BE2C (cell line): ENCODE measurements around the gene KIAA1671.

Source experiments
- DNase-seq: peaks from one replicate; pipeline ENCODE4 v3.0.0-alpha.2; 2020
- H3K27me3 ChIP-seq: fragments of 250-450 bp; sonication (Bioruptor Pico); 2 replicates; pipeline ENCODE4 v1.5.1; 2020; ENCODE audit warnings: mild to moderate bottlenecking
- H3K36me3 ChIP-seq: fragments of 250-450 bp; sonication (Bioruptor Pico); 2 replicates; pipeline ENCODE4 v1.5.1; 2020; ENCODE audit warnings: mild to moderate bottlenecking
- H3K4me1 ChIP-seq: fragments of 250-450 bp; sonication (Bioruptor Pico); 2 replicates; pipeline ENCODE4 v1.5.1; 2020
- H3K4me3 ChIP-seq: 2 replicates; pipeline ENCODE4 v1.5.1; 2011; ENCODE audit warnings: low read depth, low read length
- H3K9me3 ChIP-seq: fragments of 250-450 bp; sonication (Bioruptor Pico); 2 replicates; pipeline ENCODE4 v1.5.1; 2020
- TF ChIP-seq, protein P1 (sequence below): IDR thresholded peaks from 2 replicates; pipeline ENCODE4 v1.5.1; 2012; ENCODE audit warnings: mild to moderate bottlenecking, low read depth, low read length

The KIAA1671 gene

DNA sequence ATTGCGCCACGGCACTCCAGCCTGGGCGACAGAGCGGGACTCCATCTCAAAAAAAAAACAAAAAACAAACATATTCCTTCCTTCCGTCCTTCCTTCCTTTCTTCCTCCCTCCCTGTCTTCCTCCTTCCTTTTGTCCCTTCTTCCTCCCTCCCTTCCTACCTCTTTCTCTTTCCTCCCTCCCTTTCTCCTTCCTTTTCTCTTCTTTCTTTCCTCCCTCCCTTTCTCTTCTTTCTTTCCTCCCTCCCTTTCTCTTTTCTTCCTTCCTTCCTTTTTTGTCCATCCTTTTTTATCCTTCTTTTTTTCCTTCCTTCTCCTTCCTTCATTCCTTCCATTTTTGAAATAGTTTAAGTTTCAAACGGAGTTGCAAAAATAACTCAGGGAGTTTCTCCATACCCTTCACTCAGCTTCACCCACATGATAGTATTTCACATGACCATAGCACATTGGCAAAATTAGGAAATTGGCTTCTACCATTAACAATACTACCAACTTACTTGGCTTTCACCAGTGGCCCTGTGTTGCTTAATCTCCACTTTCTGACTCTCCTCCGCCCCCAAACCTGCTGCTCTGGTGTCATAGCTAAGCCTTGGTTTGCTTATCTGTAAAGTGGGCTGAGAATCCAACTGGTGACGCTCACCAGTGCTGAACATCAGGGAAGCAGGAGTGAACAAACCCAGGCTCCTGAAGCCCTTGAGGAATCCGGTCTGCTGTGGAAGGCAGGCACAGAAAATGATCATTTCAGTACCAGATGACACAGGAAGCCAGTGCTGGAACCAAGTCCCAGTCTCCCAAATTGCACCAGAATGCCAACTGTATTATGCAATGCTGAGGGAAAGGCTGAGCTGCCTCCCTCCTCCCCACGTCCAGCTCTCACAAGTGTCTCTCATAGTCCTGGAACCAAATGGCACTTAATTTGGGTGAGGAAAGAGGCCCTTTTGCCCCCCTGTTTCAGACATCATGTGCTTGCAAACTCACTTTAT is 229.9 kb downstream of the KIAA1671 start:
- no peaks in the 10 kb centered on the region for H3K27me3 ChIP-seq
- H3K4me1 ChIP-seq = no peaks in the 10 kb centered on the region
- TF ChIP-seq, protein P1, sequence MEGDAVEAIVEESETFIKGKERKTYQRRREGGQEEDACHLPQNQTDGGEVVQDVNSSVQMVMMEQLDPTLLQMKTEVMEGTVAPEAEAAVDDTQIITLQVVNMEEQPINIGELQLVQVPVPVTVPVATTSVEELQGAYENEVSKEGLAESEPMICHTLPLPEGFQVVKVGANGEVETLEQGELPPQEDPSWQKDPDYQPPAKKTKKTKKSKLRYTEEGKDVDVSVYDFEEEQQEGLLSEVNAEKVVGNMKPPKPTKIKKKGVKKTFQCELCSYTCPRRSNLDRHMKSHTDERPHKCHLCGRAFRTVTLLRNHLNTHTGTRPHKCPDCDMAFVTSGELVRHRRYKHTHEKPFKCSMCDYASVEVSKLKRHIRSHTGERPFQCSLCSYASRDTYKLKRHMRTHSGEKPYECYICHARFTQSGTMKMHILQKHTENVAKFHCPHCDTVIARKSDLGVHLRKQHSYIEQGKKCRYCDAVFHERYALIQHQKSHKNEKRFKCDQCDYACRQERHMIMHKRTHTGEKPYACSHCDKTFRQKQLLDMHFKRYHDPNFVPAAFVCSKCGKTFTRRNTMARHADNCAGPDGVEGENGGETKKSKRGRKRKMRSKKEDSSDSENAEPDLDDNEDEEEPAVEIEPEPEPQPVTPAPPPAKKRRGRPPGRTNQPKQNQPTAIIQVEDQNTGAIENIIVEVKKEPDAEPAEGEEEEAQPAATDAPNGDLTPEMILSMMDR = no peak
- no peaks in the 10 kb centered on the region for H3K36me3 ChIP-seq
- no peak for DNase-seq
- H3K9me3 ChIP-seq = no peaks in the 10 kb centered on the region
- no peak overlapping the region for H3K4me3 ChIP-seq

DNA sequence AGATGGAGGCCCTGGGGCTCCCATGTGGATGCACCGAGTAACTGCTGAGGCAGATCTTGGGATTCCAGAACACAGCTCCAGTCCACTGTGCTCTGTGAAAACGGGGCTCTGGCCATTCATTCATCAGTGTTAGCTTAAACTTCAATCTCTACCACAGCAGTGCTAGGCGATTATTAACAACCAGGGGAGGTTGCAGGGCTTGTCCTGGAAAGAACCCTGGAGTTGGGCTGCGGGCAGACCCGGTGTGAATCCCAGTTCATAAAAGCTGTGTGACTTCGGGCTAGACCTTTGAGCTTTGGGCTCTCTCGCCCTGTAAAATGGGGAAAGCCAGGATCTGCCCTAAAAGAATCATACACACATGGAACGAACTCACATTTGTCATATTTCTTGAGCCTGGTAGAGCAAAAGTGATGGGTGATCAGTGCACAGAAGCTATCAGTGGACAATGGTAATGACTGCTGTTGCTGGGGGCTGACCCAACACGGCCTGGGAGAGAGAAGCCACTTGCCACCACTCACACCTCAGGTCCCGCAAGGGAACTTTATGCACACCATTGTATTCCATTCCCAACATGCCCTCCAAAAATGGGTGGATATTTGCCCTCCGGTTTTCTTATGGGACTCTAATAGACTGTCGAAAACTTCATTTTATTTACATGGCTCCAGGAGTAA is 231.6 kb downstream of the KIAA1671 start:
- Histone ChIP-seq H3K36me3 (no peaks in the 10 kb centered on the region), H3K4me3 (no peak overlapping the region), H3K9me3 (no peaks in the 10 kb centered on the region), H3K27me3 (no peaks in the 10 kb centered on the region), H3K4me1 (no peaks in the 10 kb centered on the region)
- DNase-seq = no peak
- TF ChIP-seq, protein P1 = no peak

DNA sequence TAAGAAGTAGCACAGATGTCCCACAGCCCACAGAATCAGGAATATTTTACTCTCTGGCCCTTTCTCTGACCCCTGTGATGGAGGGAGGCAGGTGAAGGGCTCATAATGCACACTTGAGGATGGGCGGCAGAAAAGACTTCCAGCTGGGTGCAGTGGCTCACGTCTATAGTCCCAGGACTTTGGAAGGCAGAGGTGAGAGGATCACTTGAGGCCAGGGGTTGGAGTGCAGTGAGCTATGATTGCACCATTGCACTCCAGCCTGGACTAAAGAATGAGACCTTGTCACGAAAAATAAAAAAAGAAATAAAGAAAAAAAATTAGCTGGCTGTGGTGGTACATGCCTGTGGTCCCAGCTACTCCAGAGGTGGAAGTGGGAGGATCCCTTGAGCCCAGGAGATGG is 233.6 kb downstream of the KIAA1671 start:
- TF ChIP-seq, protein P1 = no peak
- no peak for DNase-seq
- Histone ChIP-seq H3K4me1 (no peaks in the 10 kb centered on the region), H3K4me3 (no peak overlapping the region), H3K27me3 (no peaks in the 10 kb centered on the region), H3K9me3 (no peaks in the 10 kb centered on the region), H3K36me3 (no peaks in the 10 kb centered on the region)

DNA sequence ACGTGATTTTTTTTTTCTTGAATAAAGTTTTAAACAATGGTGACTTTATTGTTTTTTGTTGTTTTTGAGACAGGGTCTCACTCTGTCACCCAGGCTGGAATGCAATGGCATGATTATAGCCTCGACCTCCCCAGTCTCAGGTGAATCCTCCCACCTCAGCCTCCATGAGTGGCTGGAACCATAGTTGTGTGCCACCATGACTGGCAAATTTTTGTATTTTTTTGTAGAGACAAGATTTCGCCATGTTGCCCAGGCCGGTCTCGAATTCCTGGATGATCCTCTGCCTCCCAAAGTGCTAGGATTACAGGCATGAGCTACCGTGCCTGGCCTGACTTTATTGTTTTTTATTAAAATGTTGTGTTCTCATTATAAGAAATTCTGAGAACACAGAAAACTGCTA is 235.0 kb downstream of the KIAA1671 start:
- no peaks in the 10 kb centered on the region for H3K4me1 ChIP-seq
- no peaks in the 10 kb centered on the region for H3K9me3 ChIP-seq
- no peaks in the 10 kb centered on the region for H3K27me3 ChIP-seq
- H3K36me3 ChIP-seq = no peaks in the 10 kb centered on the region
- DNase-seq = no peak
- H3K4me3 ChIP-seq = no peak overlapping the region
- TF ChIP-seq, protein P1 = no peak

DNA sequence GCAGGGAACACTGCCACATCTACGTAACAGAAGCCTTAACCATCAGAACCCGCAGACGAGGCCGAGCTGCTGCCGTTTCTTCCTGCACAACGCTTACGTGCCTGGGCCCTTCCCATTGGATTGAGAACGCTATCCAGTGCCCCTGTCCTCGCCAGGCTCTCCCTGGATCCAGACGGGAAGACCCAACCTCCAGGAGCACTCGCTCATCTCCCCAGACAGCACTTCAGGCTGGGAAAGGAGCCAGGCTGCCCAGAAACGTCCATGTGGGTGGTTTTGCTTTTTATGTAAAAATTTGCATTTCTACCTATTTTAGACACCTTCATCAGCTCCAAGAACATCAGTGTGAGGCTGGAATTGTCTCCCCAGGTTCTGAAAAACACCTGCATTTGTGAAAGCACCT is 239.9 kb downstream of the KIAA1671 start:
- no peaks in the 10 kb centered on the region for H3K4me1 ChIP-seq
- H3K36me3 ChIP-seq = no peaks in the 10 kb centered on the region
- H3K9me3 ChIP-seq = no peaks in the 10 kb centered on the region
- H3K27me3 ChIP-seq = no peaks in the 10 kb centered on the region
- no peak overlapping the region for H3K4me3 ChIP-seq
- DNase-seq = no peak
- TF ChIP-seq, protein P1 = no peak

DNA sequence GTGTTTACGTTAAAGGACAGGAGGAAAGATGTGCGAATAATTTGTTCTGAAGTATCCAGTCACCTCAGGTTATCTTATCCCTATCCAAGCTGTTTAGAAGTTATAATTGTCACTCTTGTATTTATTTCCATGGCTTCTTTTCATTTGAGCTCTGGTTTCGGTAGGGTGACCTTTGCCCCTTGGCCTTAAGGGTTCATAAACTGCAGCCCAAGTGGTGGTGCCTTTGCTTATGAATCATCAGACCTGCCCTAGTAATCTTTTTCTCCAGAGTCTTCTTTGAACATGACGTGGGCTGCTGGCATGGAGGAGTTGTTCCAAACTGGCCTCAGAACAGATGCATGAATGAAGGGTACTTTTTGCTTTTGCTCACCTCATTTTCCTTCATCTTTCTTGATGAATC is 240.6 kb downstream of the KIAA1671 start:
- H3K36me3 ChIP-seq = no peaks in the 10 kb centered on the region
- no peak overlapping the region for H3K4me3 ChIP-seq
- no peaks in the 10 kb centered on the region for H3K9me3 ChIP-seq
- H3K4me1 ChIP-seq = no peaks in the 10 kb centered on the region
- H3K27me3 ChIP-seq = no peaks in the 10 kb centered on the region
- TF ChIP-seq, protein P1 = no peak
- DNase-seq = no peak
